CMK (cell line): ENCODE results near the gene NEU1.
"Not testable (repeated sequence)": the region's sequence is repeated elsewhere in the genome, so short reads cannot be mapped to it uniquely, and the experiment has no call there.

Experiments
- DNase-seq: peaks from one replicate; pipeline ENCODE4 v3.0.0-alpha.2; 2010; ENCODE audit warnings: low read depth

Gene NEU1

DNA sequence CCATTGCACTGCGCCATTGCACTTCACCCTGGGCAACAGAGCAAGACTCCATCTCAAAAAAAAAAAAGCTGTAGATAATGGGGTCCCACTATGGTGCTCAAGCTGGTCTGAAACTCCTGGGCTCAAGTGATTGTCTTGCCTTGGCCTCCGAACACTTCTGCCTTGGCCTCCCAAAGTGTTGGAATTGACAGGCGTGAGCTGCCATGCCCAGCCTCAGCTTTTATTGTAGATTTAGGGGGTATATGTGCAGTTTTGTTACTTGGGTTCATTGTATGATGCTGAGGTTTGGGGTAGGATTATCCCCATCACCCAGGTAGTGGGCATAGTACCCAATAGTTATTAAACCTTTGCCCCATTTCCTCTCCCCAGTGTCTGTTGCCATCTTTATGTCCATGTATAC is 23.7 kb downstream of the NEU1 start:
- DNase-seq = no peak

DNA sequence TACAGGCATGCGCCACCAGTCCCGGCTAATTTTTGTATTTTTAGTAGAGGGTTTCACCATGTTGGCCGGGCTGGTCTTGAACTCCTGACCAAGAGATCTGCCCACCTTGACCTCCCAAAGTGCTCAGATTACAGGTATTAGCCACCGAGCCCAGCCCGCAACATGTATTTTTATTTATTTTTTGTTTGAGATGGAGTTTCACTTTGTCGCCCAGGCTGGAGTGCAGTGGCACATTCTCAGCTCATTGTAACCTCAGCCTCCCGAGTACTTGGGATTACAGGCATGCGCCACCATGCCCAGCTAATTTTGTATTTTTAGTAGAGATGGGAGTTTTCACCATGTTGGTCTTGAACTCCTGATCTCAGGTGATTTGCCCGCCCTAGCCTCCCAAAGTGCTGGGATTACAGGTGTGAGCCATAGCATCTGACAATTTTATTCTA is 24.5 kb downstream of the NEU1 start:
- not testable (repeated sequence) for DNase-seq

- DNase-seq = no peak
Observed at GRCh38 chr6:31837369-31838113, 25.1 kb downstream of the NEU1 start.

DNA sequence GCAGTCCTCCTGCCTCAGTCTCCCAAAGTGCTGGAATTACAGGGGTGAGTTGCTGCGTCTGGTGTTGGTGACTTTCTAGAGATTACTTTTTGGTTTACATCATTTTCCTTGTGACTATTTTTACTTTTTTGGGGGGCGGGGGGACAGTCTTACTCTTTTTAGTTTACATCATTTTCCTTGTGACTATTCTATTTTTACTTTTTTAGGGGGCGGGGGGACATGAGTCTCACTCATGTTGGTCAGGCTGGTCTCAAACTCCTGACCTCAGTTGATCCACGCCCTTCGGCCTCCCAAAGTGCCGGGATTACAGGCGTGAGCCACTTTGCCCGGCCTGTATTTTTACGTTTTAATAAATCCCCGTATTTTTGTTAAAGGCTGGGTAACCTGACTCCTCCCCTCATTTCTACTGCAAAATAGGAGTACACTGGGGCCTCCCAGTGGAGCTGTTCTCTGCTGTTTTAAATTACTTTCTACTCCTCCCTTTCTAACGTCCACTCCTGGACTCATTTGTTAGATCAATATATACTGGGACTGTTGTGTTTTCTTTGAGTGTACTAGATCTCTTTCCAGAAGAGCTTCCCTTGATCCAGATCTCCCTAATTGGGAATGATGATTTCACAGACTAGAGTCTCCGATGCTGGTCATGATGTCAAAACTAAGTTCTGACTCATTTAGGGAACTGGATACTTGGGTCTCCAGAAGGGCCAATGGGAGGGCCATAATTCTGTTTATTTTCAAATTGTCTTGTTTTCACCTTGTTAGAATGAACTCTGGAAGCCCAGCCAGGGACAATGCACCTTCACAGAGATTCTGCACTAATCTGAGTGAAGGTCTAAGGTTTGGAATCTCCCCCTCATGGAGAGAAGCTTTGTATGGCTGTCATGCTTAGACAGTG is 25.9 kb downstream of the NEU1 start:
- no peak for DNase-seq

DNA sequence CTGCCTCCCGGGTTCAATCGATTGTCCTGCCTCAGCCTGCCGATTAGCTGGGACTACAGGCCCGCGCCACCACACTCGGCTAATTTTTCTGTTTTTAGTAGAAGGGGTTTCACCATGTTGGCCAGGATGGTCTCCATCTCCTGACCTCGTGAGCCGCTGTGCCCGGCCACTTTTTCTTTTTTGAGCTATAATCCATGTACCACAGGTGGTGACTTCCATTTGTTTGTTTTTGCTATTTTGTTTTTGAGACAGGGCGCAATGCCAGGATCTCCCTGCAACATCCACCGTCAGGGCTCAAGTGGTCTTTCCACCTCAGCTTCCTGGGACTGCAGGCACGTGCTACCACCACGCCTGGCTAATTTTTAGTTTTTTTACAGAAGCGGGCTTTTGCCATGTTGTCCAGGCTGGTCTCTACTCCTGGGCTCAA is 26.6 kb downstream of the NEU1 start:
- no peak for DNase-seq

DNA sequence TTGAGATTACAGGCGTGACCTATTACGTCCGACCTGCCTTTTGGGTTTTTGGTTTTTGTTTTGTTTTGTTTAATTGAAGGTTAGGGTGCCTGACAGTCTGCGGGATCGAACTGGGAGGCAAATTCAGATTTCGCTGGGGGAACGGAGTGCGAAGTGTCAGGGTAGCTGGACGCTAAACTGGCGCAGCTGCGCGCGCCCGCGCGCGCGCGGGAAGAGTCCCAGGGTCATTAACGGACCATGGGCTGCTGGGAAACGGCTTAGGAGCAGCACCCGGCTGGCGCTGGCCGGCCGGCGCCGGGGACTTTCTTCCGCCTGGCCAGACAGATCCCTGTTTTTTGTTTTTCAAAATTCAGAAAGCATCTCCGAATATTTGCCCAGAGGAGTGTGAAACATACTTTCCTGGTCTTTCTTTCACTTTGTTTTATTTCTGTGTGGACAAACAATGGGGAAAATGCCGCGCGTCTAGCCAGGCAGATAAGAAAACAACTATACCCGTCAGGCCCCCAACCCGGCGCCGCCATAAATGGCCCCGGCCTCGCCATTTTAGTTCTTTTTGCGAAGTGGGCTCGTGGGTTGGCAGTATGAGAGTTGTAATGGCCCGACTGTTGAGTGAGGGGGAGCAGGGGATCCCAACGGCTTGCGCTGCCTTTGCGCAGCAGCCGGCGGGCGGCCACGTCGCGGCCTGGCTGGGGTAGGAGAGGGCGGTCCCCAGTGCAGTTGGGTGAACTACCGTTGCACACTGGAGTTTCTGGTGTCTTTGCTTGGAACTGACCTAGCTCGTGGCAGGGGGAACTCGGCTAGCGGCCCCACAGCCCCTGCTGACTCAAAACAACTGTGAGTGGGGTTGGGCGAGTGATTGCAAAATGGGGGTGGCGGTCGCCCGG is 28.0 kb downstream of the NEU1 start:
- DNase-seq = no peak

DNA sequence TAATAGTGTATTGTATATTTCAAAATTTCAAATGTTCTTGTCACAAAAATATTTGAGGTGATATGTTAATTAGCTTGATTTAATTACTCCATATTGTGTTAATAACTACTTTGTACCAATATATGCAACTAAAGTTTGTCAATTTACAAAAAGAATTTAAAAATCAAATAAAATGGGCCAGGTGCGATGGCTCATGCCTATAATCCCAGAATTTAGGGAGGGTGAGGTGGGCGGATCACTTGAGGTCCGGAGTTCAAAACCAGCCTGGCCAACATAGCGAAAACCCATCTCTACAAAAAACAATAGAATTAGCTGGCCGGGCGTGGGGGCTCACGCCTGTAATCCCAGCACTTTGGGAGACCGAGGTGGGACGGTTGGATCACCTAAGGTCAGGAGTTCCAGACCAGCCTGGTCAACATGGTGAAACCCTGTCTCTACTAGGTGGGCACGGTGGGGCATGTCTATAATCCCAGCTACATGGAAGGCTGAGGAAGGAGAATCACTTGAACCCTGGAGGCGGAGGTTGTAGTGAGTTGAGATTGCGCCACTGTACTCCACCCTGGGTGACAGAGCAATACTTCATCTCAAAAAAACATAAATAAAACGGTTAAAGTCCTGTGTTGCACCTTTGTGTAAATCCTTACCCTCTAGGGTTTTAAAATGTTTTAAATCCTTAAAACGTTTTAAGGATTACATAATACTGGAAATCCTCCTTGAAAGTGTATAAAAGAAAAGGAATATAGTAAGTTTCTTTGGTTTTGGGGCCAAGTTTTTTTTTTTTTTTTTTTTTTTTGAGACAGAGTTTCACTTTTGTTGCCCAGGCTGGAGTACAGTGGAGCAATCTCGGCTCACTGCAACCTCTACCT is 31.0 kb downstream of the NEU1 start:
- DNase-seq = no peak

DNA sequence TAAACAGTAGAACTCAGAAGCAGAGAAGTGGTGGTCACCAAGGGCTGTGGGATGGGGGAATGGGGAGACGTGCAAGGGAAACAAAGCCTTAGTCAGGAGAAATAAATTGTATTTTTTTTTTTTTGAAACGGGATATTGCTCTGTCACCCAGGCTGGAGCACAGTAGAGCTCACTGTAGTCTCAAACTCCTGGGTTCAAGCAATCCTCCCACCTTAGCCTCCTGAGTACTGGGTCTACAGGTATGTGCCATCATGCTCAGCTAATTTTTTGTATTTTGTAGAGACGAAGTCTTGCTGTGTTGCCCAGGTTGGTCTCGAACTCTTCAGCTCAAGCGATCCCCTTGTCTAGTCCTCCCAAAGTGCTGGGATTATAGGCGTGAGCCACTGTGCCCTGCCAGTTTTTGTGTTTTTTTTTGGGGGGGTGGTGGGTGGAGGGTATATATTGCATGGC is 31.7 kb downstream of the NEU1 start:
- DNase-seq = no peak

DNA sequence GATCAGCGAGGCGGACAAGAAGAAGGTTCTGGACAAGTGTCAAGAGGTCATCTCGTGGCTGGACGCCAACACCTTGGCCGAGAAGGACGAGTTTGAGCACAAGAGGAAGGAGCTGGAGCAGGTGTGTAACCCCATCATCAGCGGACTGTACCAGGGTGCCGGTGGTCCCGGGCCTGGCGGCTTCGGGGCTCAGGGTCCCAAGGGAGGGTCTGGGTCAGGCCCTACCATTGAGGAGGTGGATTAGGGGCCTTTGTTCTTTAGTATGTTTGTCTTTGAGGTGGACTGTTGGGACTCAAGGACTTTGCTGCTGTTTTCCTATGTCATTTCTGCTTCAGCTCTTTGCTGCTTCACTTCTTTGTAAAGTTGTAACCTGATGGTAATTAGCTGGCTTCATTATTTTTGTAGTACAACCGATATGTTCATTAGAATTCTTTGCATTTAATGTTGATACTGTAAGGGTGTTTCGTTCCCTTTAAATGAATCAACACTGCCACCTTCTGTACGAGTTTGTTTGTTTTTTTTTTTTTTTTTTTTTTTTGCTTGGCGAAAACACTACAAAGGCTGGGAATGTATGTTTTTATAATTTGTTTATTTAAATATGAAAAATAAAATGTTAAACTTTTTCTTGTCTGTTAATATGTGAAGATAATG is 32.9 kb downstream of the NEU1 start:
- DNase-seq = no peak

GRCh38 chr6:31827286-31828079 is 35.1 kb downstream of the NEU1 start, which contains the start of gene HSPA1B:
TSS of gene HSPA1B (plus strand) at chr6:31827738. CDS start at chr6:31827951, 213 bp downstream.
- peak; percentile 98 for DNase-seq

- DNase-seq = no peak
Observed at GRCh38 chr6:31826793-31827285, 35.8 kb downstream of the NEU1 start.

DNA sequence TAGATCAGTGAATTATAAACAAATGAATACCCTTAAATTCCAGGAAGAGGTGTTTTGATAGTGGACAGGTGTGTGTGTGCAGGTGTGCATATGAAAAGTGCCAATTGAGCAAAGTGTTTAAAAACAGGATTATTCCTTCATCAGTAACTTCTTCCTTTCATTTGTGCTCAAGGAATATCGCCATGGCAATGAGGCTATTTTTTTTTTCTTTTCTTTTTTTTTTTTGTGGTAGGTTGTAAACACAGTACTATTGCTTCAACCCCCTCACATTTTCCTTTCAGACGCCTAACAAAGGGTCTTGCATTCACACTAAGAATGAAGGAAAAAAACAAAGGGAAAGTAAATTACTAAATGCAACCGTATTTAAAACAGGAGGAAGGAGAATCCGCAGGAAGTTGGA is 37.1 kb downstream of the NEU1 start:
- DNase-seq = no peak

GRCh38 chr6:31823592-31824196 is 38.9 kb downstream of the NEU1 start:
- DNase-seq = not testable (repeated sequence)

GRCh38 chr6:31822036-31822821 is 40.4 kb downstream of the NEU1 start:
- peak; percentile 67 for DNase-seq

DNA sequence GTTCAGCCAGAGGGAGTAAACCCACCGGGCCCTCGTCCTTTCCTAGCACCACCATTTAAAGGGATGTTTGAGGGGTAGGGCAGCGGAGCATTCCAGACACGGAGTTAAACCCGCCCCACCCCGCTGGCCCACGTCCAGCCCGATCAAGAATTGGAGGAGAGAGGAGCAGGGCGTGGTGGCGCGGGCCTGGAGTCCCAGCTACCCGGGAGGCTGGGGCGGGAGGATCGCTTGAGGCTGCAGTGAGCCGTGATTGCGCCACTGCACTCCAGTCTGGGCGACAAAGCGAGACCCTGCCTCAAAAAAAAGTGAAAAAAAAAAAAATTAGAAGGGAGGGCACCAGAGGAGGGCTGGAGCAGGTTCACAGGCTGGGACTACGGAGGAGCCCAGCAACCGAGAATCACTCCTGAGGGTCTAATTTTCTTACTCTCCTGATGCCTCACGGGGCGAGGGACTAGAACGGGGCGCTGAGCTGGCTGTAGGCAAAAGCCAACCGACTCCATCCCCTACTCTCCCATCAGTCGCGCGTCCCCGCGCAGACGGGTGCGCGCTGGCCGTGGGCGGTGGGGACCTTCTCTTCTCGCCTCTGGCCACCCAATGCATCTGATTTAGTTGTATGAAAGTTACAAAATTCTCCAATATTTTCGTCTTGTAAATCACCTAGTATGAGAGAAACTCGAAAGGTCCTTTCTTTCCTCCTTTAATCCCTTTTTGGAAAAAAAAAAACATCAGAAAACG is 41.2 kb downstream of the NEU1 start:
- DNase-seq = no peak

- DNase-seq = not testable (repeated sequence)
Observed at GRCh38 chr6:31820399-31820798, 42.2 kb downstream of the NEU1 start.

- DNase-seq = no peak
Observed at GRCh38 chr6:31819871-31820299, 42.7 kb downstream of the NEU1 start.
